ENCODE data around the gene PRKAR1A. TPM values are rescaled to one million over a fixed set of nuclear protein-coding genes. Genes with fewer than 3 reads are reported as not detected.

PRKAR1A gene
- total RNA-seq, 8 experiments from 2014 or later = 137 to 310 (median 169) TPM

DNA sequence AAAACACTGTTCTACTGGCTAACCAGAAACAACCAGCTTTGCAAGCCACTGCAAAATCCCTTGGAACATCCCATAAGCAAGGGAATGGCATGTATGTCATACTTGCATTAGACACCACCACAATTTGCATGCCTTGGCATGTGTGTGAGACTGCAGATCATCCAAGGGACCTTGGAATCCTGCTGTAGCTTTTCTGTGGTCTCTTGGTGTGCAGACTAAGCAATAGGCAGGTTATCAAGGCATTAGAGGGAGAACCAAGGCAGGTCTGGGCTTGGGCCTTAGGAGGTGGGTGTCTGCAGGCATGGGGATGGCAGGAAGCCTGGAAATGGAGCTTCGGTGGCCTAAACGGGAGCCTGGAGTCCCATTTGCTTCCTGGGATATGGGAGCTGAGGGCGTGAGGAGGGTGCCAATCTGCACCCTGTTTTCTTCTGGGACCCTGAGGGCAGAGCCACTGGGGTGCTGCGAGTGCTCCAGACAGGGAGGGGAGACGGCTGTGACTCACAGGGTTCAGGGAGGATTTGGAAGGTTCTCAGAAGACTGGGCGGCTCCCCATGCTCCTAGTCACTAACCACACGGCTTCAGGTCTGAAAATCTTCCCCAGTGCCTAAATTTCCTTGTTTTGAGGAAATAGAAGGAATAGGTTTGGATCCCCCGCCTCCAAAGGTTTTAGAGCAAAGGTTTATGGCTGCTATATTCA lies 52.3 kb downstream of the PRKAR1A start:
- ATAC-seq (replicated peaks in 6 of 8) = peak in 3 of 8 experiments; percentile 10 to 40 (median 38)
- WGBS, 10 experiments = 80 to 100% (median 80%) methylated on average over 1 to 3 of the region's 8 CpGs; no CpG with 5 or more reads in 6 of the 10 experiments

DNA sequence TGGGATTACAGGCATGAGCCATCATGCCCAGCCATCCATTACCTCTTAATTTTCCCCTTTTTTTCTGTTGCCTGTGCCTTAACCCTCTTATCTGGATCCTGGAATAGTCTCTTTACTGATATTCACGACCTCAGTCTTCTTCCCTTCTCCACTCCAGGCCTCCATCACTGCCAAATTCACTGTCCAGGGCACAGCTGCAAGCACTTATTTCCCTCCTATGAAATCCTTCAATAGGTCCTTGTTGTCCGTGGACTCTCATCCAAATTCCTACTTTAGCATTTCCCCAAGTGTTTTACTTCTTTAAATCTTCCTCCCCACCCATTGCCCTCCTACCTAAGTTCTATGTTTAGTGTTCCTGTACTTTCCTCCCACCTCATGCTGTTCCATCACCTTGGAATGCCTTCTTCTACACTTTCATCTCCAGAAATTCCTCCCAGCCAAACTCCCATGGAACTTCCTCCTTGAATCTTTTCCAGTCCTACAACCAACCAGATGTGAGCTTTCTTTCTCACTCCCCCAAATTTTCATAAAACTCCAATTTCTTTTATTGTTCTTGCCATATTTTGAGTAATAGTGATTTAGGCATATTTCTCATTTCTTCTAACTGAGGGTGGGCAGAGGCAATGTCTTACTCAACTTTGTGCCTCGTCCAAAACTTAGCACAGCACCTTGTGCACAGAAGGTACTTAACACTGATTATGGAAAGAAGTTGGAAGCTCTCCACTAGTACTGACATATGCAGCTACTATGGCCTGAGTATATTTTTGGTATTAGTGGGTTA lies 53.6 kb downstream of the PRKAR1A start:
- no peak for ATAC-seq (replicated peaks in 6 of 8)
- 27 to 88% (median 77%) methylated on average over 1 to 3 of the region's 3 CpGs; no CpG with 5 or more reads in 2 of the 10 experiments for WGBS, 10 experiments
- no peaks in the 10 kb centered on the region for H3K4me1 ChIP-seq (replicated peaks in 1 of 2)
- no peak overlapping the region for H3K4me3 ChIP-seq
- in situ Hi-C loops (cut with MboI; ENCODE audit: low pct_unique_long_range_greater_than_20kb in 2 of 9, low sequenced_read_pairs in 9 of 9, unreplicated experiment in 9 of 9) = no loop called here
- no peak overlapping the region for H3K27ac ChIP-seq

More for the DNA sequence above, 52.3 kb downstream of the PRKAR1A start:
- in situ Hi-C loops (cut with MboI; ENCODE audit: low pct_unique_long_range_greater_than_20kb in 2 of 9, low sequenced_read_pairs in 9 of 9, unreplicated experiment in 9 of 9) = no loop called here
- Histone ChIP-seq H3K27ac (no peak overlapping the region), H3K4me3 (no peak overlapping the region), H3K4me1 (replicated peaks in 1 of 2) (no peaks in the 10 kb centered on the region)

DNA sequence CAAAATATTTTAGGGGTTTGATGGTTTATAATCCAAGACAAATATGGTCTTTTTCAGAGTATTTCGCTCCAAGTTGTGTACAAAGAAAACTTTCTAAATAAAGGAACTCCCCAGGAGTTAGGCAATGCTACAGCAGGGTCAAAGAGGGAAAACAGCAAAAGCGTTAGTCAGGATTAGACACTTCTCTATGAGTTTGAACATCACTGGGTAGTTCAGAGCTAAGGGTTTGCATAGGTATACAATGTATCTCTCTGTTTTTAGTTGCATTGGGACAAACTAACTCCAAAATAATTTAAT lies 54.2 kb downstream of the PRKAR1A start:
- ATAC-seq (replicated peaks in 6 of 8) = no peak
- in situ Hi-C loops (cut with MboI; ENCODE audit: low pct_unique_long_range_greater_than_20kb in 2 of 9, low sequenced_read_pairs in 9 of 9, unreplicated experiment in 9 of 9) = no loop called here
- 36 to 100% (median 83%) methylated on average over 1 to 2 of the region's 2 CpGs; no CpG with 5 or more reads in 1 of the 10 experiments for WGBS, 10 experiments
- Histone ChIP-seq H3K4me1 (replicated peaks in 1 of 2) (no peaks in the 10 kb centered on the region), H3K27ac (no peak overlapping the region), H3K4me3 (no peak overlapping the region)

DNA sequence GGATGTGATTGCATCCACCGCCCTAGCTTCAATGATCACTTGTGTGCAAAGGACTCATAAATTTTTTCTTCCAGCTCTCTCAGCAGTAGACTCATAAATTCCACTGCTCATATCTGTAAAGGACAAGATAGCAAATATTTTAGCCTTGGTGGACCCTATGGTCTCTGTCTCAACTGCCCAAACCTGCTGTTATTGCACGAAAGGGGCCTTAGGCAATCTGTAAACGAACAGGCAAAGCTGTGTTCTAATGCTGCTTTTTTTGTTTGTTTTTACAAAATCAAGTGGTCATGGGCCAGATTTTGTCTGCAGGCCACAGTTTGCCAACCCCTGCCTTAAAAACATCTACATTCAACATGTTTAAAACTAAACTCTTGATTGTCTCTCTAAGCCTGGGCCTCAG lies 54.8 kb downstream of the PRKAR1A start:
- no peak overlapping the region for H3K27ac ChIP-seq
- in situ Hi-C loops (cut with MboI; ENCODE audit: low pct_unique_long_range_greater_than_20kb in 2 of 9, low sequenced_read_pairs in 9 of 9, unreplicated experiment in 9 of 9) = no loop called here
- no peak for ATAC-seq (replicated peaks in 6 of 8)
- WGBS, 10 experiments = 38 to 90% (median 79%) methylated on average over 1 to 3 of the region's 3 CpGs; no CpG with 5 or more reads in 3 of the 10 experiments
- H3K4me1 ChIP-seq (replicated peaks in 1 of 2) = no peaks in the 10 kb centered on the region
- no peak overlapping the region for H3K4me3 ChIP-seq

DNA sequence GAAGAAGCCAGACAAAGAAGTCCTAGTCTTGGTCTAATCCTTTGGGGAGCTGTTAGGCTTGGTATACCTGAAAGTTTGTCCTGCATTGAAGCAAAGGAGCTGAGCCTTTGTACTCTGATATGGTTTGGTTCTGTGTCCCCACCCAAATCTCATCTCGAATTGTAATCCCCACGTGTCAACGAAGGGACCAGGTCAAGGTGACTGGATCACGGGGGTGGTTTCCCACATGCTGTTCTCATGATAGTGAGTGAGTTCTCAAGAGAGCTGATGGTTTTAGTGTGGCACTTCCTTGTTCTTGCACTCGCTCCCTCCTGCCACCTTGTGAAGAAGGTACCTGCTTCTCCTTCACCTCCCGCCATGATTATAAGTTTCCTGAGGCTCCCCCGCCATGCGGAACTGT lies 55.4 kb downstream of the PRKAR1A start:
- Histone ChIP-seq H3K4me1 (replicated peaks in 1 of 2) (no peaks in the 10 kb centered on the region), H3K4me3 (no peak overlapping the region), H3K27ac (no peak overlapping the region)
- in situ Hi-C loops (cut with MboI; ENCODE audit: low pct_unique_long_range_greater_than_20kb in 2 of 9, low sequenced_read_pairs in 9 of 9, unreplicated experiment in 9 of 9) = no loop called here
- 50 to 100% (median 94%) methylated on average over 1 to 6 of the region's 8 CpGs; no CpG with 5 or more reads in 2 of the 10 experiments for WGBS, 10 experiments
- no peak for ATAC-seq (replicated peaks in 6 of 8)

DNA sequence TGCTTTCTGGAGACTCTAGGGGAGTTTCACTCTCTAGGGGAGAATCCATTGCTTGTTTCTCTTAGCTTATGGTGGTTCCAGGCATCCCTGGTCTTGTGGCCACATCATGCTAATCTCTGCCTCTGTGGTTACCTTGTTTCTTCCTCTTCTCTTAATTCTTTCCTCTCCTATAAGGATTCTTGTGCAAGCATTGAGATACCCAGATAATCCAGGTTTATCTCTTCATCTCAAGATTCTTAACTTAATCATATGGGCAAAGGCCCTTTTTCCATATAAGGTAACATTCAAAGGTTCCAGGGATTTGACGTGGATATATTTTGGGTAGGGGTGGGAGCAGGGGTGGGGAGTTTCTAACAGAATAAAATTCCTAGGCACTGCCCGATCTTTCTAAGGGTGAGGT lies 56.4 kb downstream of the PRKAR1A start:
- ATAC-seq (replicated peaks in 6 of 8) = no peak
- Histone ChIP-seq H3K27ac (no peak overlapping the region), H3K4me1 (replicated peaks in 1 of 2) (no peaks in the 10 kb centered on the region), H3K4me3 (no peak overlapping the region)
- WGBS, 10 experiments = 60 to 100% (median 88%) methylated on average over 1 to 2 of the region's 2 CpGs; no CpG with 5 or more reads in 5 of the 10 experiments
- in situ Hi-C loops (cut with MboI; ENCODE audit: low pct_unique_long_range_greater_than_20kb in 2 of 9, low sequenced_read_pairs in 9 of 9, unreplicated experiment in 9 of 9) = no loop called here

DNA sequence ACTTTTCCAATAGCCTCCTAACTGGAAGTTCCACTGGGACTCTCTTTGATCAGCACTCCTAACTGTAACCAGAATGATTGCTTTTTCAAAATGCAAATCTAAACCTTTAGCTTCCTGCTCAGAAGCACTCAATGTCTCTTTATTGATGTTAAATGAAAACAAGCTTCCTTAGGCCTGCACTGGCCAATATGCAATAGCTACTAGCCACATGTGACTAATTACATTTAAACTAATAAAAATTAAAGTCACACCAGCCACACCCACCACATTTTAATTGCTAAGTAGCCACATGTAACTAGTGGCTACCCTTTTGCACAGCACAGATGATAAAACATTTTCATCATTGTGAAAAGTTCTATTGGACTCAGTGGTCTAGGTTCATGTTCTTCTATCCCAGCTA lies 57.1 kb downstream of the PRKAR1A start:
- H3K27ac ChIP-seq = no peak overlapping the region
- in situ Hi-C loops (cut with MboI; ENCODE audit: low pct_unique_long_range_greater_than_20kb in 2 of 9, low sequenced_read_pairs in 9 of 9, unreplicated experiment in 9 of 9) = no loop called here
- no peak overlapping the region for H3K4me3 ChIP-seq
- ATAC-seq (replicated peaks in 6 of 8) = peak in 3 of 8 experiments; percentile 76 to 84 (median 78)
- no peaks in the 10 kb centered on the region for H3K4me1 ChIP-seq (replicated peaks in 1 of 2)

DNA sequence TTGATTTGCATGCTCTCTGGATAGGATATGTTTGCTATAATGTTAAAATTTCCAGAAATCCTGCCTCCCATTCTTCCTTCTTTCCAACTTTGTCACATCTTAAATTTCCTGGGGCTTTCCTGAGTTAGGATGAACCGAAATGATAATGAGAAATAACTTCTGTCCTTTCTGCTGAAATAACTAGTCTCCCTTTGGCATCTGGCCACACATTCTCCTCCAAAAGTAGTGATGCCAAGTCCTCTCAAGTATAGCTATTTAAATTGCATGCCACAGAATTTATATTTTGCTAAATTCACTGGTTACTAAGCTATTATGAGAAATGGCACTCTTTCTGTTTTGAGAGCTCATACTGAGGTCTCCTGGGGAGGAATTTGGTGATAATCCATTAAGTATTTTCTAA lies 58.3 kb downstream of the PRKAR1A start:
- no peaks in the 10 kb centered on the region for H3K4me1 ChIP-seq (replicated peaks in 1 of 2)
- no peak overlapping the region for H3K4me3 ChIP-seq
- no peak overlapping the region for H3K27ac ChIP-seq
- 10 to 100% (median 83%) methylated on average over 1 of the region's 1 CpG; no CpG with 5 or more reads in 4 of the 10 experiments for WGBS, 10 experiments
- in situ Hi-C loops (cut with MboI; ENCODE audit: low pct_unique_long_range_greater_than_20kb in 2 of 9, low sequenced_read_pairs in 9 of 9, unreplicated experiment in 9 of 9) = no loop called here
- ATAC-seq (replicated peaks in 6 of 8) = no peak

DNA sequence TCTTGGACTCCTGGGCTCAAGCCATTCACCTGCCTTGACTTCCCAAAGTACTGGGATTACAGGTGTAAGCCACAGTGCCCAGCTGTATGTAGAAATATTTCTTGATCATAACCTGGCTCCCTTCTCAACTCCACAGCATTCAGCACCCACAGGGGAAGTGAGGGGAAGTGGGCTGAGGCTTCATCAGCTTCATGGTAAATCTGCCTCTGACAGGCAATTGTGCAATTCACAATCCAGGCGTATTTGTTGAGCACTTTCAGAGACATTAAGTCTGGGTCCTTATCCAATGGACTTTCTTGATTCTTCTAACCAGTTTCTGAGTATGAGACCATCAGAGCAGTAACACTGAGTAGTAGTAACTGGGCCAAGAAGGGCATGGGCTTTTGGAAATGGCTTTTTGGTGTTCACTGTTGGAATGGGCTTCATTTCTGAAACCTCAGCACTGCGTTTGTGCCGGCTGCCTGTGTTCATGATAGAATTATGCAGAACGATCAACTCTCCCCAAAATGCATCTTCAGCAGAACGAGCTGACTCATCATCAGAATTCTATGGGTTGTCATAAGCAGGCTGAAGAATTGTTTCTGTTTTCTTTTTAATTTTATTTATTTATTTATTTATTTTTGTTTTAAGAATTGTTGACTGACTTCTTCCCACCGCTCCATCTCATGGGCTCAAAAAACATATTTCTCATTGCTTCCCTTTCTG lies 60.1 kb downstream of the PRKAR1A start:
- in situ Hi-C loops (cut with MboI; ENCODE audit: low pct_unique_long_range_greater_than_20kb in 2 of 9, low sequenced_read_pairs in 9 of 9, unreplicated experiment in 9 of 9) = no loop called here
- no peak for ATAC-seq (replicated peaks in 6 of 8)
- WGBS, 10 experiments = 83 to 95% (median 89%) methylated on average over 1 to 6 of the region's 6 CpGs
- H3K27ac ChIP-seq = no peak overlapping the region
- no peak overlapping the region for H3K4me3 ChIP-seq
- no peaks in the 10 kb centered on the region for H3K4me1 ChIP-seq (replicated peaks in 1 of 2)

DNA sequence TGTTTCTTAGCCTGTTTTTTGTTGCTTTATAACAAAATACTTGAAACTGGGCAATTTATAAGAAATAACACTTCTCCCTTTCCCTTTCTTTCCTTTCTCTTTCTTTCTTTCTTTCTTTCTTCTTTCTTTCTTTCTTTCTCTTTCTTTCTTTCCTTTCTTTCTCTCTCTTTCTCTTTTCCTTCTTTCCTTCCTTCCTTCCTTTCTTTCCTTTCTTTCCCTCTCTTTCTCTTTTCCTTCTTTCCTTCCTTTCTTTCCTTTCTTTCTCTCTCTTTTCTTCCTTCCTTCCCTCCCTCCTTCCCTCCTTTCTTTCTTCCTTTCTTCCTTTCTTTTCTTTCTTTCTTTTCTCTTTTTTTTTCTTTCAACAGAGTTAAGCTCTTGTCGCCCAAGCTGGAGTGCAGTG lies 61.1 kb downstream of the PRKAR1A start:
- H3K4me1 ChIP-seq (replicated peaks in 1 of 2) = no peaks in the 10 kb centered on the region
- WGBS, 10 experiments = 60 to 100% (median 93%) methylated on average over 1 of the region's 1 CpG; no CpG with 5 or more reads in 2 of the 10 experiments
- ATAC-seq (replicated peaks in 6 of 8) = no peak
- in situ Hi-C loops (cut with MboI; ENCODE audit: low pct_unique_long_range_greater_than_20kb in 2 of 9, low sequenced_read_pairs in 9 of 9, unreplicated experiment in 9 of 9) = no loop called here
- H3K4me3 ChIP-seq = no peak overlapping the region
- H3K27ac ChIP-seq = no peak overlapping the region

DNA sequence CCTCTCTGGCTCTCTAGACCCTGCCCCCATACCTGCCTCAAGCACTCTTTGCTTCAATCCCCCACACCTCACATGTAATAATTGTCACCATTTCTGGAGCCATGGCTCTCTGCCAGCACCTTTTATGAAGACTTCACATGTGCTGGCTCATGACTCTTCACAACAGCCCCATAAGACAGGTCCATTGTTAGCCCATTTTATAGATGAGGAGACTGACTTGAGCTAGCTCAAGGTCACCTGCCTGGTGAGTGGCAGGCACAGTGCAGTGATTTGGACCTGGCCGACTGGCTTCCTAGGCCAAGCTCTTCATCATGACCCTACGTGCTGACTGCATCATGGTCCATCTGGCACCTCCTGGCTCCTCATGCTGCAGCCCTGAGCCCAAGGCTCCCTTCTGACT lies 63.9 kb downstream of the PRKAR1A start:
- WGBS, 10 experiments = 80 to 100% methylated on average over 1 of the region's 2 CpGs; no CpG with 5 or more reads in 8 of the 10 experiments
- no peaks in the 10 kb centered on the region for H3K4me1 ChIP-seq (replicated peaks in 1 of 2)
- in situ Hi-C loops (cut with MboI; ENCODE audit: low pct_unique_long_range_greater_than_20kb in 2 of 9, low sequenced_read_pairs in 9 of 9, unreplicated experiment in 9 of 9) = no loop called here
- no peak overlapping the region for H3K27ac ChIP-seq
- no peak for ATAC-seq (replicated peaks in 6 of 8)
- no peak overlapping the region for H3K4me3 ChIP-seq

DNA sequence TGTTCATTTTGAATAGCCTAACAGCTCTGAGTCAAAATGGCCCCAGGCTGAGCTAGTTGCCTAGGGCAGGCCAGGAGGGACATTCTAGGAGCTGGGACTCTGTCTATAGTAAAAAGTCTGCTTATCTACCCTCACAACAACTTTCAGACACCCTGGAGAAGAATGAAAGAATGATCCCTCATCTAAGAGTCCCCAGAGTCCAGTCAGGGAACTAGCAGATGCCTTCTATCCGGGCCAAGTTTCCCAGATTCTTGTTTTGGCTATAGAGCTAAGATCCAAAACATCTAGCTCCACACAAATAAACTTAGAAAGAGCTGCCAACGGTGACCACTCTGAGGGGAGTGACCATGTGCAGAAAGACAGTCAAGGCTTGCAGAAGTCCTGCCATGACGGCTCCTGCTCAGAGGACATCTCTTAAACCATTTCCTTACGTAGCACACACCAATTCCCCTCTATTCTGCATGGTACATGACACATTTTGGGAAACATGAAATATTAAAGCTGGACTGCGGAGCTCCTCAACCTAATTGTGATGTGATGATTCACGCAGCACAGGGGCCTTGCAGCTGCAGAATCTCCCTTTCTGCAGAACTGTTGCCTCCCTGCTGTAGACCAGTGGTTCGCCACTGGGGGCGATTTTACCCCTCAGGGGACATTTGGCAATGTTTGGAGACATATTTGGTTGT lies 64.7 kb downstream of the PRKAR1A start:
- 5 to 100% (median 78%) methylated on average over 1 to 7 of the region's 8 CpGs; no CpG with 5 or more reads in 1 of the 10 experiments for WGBS, 10 experiments
- H3K27ac ChIP-seq = no peak overlapping the region
- peak in 4 of 8 experiments; percentile 52 to 93 (median 80) for ATAC-seq (replicated peaks in 6 of 8)

DNA sequence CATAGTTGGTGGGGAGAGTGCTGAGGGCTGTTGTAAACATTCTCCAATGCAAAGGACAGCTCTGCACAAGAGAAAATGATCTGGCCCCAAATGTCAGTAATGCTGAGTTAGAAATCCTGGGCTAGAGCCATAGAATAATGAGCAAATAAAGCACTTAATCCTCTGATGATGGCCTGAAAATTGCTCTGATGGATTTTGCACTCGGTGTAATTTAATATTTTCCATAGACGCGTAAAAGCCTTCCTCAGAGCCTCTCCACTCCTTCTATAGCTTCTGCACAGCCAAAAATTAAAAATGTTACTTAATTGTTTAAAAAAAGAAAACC lies 65.2 kb downstream of the PRKAR1A start:
- no peak overlapping the region for H3K4me3 ChIP-seq
- in situ Hi-C loops (cut with MboI; ENCODE audit: low pct_unique_long_range_greater_than_20kb in 2 of 9, low sequenced_read_pairs in 9 of 9, unreplicated experiment in 9 of 9) = no loop called here
- WGBS, 10 experiments = 29 to 97% (median 68%) methylated on average over 3 of the region's 3 CpGs; no CpG with 5 or more reads in 4 of the 10 experiments
- H3K27ac ChIP-seq = no peak overlapping the region
- peak in 1 of 8 experiments; percentile 9 for ATAC-seq (replicated peaks in 6 of 8)
- H3K4me1 ChIP-seq (replicated peaks in 1 of 2) = peaks cover 2 to 5% of the 10 kb centered on the region in 2 donors

More for the DNA sequence above, 64.7 kb downstream of the PRKAR1A start:
- in situ Hi-C loops (cut with MboI; ENCODE audit: low pct_unique_long_range_greater_than_20kb in 2 of 9, low sequenced_read_pairs in 9 of 9, unreplicated experiment in 9 of 9) = no loop called here
- H3K4me1 ChIP-seq (replicated peaks in 1 of 2) = no peaks in the 10 kb centered on the region
- no peak overlapping the region for H3K4me3 ChIP-seq

Measured in motor neuron (in vitro differentiated cells).